T47D (cell line): ENCODE measurements around the gene CCDC86.
A peak's percentile ranks its signal among the peaks of the same experiment; 100 is the strongest.

Source experiments
- DNase-seq, 2 experiments: peaks; one replicate each; pipeline versions ENCODE4 v3.0.0 to v3.0.0-alpha.2; 2011 to 2012; ENCODE audit warnings: low read depth in 1 of 2, low spot score in 1 of 2
- JUND ChIP-seq: IDR thresholded peaks from 2 replicates; pipeline ENCODE4 v1.6.1; 2012; ENCODE audit warnings: low read depth
- in situ Hi-C: cut with HindIII; loops from 2 replicates; pipeline ENCODE4 v1.10.0; 2016; ENCODE audit warnings: low sequenced_read_pairs, low pct_unique_long_range_greater_than_20kb

The CCDC86 gene

DNA sequence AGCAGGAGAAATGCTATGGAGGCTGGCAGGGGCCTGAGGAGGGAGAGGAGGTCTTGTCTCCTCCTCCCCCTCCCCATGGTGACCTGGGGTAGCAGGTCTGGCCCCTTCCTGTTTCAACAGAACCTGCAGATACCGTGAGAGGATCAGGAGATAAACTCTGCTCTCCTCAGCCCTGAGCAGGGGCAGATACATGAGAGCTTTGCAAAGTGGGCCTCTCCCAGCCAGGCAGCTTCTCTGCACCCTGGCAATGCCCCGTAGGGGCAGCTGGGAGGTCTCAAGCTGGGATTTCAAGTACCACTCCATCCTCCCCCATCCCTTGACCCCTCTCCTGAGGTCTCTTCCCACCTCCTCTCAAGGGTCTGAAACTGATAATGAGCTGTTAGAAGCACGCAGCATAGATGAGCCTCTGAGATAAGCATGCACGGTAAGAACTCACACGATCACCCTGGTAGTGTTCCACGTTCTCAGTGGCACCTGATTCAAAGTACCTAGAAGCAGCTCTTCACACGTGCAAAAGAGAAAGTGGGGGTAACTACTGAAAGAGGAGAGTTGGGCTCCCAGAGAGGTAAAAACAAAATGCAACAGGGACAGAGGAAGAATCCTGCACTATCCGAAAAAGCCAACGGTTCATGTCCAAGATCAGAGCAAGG, 4.9 kb upstream of the CCDC86 start:
- no peak for TF ChIP-seq JUND
- in situ Hi-C loops: no loop called here
- no peak for DNase-seq

DNA sequence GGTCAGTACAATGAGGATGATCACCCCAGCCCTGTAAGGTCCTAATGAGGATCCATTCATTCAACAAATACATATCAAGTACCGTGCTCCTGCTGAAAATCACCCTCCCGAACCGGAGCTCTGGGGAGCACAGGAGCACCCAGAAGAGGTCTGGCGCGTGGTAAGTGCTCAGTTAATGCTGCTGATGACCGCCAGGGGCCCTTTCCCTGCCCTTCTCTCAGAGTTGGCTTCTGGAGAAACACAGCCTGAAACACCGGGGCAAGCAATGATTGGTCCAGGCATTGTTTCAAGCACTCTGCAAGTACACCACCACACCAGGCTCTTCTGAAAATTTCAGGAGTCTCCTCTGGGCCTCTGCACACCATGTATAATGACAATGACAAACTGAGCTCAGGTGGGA, 3.8 kb upstream of the CCDC86 start:
- peak in 1 of 2 experiments; percentile 47 for DNase-seq
- in situ Hi-C loops: no loop called here
- no peak for TF ChIP-seq JUND

DNA sequence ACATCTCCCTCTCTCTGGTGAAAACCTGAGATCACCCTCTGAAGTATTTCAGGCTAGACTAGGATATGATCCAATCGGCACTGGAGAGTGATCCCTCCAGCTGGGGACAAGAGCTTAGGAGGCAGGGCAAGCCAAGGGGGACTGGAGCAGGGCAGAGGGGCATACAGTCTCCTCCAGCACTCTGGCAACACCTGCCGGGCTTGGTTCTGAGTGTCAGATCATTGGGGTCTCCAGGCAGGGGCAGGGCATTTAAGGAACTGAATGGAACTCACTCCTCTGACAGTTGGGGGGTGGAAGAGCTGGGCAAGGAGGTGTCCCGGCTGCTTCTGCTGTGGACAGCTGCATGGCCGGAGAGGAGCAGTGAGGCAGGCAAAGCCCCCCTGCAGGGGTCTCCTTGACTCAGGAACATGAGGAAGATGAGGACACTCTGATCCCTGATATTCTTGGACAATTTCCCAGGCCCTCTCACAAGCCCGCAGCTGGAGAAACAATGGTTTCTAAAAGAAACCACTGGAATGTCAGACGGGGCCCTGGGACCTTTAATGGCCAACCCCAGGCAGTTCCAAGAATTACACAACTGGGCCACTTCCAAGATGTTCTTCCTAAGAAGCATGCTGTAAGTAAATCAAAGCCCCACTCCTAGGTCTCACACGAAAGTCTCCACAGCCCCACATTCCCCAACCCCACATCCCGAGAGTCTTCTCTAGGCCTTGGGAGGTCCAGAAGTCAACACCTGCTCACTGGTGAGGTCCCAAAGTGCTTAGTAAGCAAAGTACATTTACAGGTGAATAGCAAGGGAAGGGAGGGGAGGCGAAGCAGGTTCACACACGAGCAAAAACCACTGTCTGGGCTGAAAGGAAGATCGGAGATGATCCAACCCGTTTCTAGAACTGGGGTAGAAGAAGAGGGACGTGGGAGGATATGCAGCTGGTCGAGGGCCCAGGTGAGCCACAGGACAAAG, 1.2 kb upstream of the CCDC86 start:
- no peak for DNase-seq
- in situ Hi-C loops: no loop called here
- no peak for TF ChIP-seq JUND

DNA sequence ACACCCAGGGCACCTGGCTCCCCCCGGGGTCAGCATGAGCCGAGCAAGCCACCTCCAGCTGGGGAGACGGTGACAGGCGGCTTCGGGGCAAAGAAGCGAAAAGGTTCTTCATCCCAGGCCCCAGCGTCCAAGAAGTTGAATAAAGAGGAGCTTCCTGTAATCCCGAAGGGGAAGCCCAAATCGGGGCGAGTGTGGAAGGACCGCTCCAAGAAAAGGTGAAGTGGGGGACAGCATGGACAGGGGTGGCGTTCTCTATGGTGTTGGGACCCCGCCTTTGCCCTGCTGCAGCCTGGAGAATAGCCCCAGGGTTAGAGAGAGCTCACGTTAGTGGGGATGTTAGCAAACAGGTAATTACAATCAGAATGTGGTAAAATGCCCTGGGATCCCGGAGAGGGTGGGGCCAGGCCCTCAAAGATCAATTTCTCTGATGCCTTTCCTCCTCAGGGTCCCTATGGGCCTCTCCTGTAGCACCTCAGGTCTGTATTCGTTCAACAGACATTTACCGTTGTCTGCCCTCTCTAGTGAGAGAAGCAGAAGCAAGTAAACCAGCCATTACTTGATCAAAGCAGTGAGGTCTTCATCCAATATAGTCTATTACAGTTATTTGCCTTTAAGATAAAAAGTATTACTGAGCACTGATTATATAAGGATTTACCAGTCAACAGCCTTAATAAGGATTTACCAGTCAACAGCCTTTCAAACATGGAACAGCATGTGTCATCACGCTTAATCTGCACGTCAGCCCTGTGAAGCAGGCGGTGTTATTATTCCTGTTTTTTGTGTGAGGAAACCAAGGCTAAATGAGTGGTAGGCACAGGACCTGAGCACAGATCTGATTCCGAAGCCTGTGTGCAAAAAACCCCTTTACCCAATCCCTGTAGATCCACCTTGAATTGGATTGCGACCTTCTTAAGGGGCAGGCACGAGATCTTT, 1.0 kb downstream of the CCDC86 start:
- in situ Hi-C loops: no loop called here
- no peak for TF ChIP-seq JUND
- DNase-seq: no peak

DNA sequence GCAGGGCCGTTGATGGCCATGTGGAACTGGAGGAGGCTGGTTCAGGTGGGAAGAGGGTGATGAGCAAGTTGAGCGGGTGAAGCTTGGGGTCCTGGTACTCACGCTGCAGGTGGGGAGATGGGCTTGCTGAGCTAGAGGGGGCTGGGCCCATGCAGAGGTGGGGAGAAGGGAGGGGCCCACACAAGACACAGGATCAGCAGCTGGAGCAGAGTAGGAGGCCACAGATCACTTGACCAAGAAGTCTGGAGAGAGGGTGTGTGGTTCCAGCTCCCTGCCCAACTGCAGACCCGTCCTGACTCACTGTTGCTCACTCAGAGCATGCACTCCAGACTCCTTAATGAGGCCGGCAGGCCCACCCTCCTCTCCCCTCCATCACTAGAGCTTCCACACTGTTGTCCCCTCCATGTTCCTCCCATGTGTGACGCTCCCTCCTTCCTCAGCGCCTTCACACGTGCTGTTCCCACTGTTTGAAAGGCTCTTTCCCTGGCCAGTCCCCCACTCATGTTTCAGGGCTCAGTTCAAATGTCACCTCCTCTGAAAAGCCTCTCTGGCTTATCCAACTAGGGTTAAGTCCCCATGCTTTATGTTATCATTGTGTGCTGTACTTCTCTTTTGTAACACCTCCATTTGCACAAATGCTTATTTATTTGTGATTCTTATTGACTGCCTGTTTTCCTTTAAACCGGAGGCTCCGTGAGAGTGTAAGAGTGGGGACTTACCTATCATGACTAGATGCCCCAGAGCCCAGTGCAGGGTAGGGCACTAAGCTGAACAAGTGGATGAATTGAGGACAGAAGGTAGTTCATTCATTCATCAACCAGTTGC, 2.3 kb downstream of the CCDC86 start:
- TF ChIP-seq JUND: no peak
- in situ Hi-C loops: no loop called here
- no peak for DNase-seq

DNA sequence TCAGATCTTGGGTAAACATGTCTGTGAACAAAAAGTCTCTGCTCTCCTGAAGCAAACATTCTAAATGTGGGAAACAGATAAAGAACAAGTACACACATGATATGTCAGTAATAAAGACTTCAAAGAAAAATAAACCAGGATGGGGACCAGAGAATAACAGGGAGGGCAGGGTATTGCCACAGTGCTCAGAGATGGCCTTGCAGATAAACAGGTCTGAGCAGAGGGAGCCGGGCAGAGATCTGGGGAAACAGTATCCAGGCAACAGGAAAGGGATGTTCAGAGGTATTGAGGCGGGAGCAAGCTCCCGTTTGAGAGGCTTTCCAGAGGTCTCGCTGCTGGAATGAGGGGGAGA, 2.9 kb downstream of the CCDC86 start:
- TF ChIP-seq JUND: no peak
- in situ Hi-C loops: no loop called here
- no peak for DNase-seq

DNA sequence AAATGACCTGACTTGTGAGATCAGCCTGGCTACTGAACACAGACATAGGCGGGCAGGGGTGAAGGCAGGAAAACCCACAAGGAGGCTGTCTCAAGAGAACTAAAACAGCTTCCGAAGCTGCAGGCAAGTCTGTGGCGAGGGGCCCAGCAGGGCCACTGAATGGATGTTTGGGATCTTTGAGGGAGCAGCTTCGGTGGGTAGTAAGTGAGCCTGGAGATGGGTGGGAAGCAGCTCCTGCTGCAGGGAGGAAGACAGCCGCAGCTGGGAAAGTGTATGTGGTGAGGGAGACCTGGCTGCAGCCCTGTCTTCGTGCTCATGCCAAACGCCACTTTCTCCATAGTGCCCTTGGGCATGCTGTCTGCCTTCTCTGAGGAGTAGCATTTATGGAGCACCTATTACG, 3.4 kb downstream of the CCDC86 start:
- TF ChIP-seq JUND: no peak
- in situ Hi-C loops: no loop called here
- DNase-seq: no peak

DNA sequence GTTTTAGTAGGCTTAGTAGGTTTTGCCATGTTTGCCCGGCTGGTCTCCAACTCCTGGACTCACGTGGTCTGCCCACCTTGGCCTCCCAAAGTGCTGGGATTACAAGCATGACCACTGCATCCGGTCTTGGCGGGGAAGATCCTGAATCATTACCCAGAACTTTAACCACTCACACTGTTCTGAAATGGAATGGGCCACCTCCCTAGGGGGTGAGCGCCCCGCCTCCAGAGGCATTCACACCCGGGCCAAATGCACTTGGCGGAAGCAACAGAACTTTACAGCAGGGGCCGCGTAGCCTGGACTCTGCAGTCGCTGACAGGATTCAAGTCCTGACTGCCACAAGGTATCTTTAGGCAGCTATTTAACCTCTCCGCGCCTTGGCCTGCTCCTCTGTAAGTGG, 5.4 kb downstream of the CCDC86 start:
- no peak for DNase-seq
- TF ChIP-seq JUND: no peak
- in situ Hi-C loops: no loop called here

DNA sequence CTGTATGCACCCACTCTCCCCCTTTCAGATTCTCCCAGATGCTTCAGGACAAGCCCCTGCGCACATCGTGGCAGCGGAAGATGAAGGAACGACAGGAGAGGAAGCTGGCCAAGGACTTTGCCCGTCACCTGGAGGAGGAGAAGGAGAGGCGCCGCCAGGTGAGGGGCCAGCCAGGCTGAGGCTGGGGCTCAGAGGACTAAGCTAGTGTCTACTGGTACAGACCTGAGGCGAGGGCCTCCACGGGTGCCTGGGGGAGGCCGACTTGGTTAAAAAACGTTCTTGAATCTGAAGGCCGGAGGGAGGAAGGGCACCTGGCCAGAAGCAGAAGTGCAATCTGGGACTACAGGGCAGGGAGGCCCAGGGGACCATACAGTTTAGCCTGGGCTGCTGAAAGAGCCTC, 6.0 kb downstream of the CCDC86 start:
- no peak for TF ChIP-seq JUND
- in situ Hi-C loops: no loop called here
- no peak for DNase-seq

DNA sequence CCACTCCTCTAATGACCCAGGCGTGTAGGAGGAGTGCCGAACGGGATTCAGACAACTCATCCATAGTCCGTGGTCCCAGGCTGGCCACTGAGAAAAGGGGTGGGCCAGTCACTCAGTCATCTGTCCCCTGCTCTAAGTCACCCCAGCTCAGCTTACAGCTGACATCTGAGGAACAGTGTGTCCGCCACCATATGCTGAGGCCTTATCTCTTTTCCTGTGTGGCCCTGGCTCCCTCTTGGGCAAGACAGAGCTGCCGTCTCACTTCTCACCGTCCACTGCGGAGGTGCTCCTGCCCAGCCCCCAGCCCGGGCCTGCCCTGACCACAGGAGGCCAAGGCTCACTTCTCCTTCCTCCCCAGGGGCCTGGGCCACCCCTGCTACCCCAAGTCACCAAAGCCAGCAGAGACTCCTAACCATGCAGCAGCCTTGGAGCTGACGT, 6.8 kb downstream of the CCDC86 start:
- TF ChIP-seq JUND: no peak
- DNase-seq: no peak
- in situ Hi-C loops: no loop called here

DNA sequence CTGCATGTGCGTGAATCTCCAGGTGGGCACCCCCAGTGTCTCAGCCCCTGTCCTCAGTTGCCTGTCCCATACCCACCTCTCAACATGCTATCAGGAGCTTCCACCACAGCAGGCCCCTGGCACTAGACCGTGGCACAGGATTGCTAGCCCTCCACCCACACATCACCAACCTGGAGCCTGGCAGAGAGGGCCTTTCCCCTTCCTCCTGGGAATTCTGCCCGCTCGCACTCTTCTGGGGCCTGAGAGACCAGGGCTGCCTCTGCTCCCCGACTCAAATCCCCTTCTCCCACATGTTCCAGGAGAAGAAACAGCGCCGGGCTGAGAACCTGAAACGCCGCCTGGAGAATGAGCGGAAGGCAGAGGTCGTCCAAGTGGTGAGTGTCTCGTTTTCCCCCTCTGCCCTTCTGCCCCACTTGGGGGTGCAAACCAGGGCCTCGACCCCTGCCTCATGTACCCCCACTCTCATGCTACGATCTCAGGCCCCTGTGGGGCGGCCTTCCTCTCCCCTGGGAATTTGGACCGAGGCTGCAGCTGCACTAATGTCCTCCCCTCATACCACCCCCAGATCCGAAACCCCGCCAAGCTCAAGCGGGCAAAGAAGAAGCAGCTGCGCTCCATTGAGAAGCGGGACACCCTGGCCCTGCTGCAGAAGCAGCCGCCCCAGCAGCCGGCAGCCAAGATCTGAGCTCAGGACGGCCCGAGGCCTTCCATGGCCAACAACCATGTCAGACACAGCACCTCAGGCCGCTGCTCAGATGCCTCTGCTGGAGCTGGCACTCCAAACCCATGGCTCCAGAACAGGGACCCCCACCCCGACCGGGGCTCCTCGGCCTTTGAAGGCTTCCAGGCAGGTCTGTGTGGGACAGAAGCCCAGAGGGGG, 8.0 kb downstream of the CCDC86 start:
- DNase-seq: no peak
- no peak for TF ChIP-seq JUND
- in situ Hi-C loops: no loop called here
